Measurements from ENCODE around the gene FSTL1.

DNA sequence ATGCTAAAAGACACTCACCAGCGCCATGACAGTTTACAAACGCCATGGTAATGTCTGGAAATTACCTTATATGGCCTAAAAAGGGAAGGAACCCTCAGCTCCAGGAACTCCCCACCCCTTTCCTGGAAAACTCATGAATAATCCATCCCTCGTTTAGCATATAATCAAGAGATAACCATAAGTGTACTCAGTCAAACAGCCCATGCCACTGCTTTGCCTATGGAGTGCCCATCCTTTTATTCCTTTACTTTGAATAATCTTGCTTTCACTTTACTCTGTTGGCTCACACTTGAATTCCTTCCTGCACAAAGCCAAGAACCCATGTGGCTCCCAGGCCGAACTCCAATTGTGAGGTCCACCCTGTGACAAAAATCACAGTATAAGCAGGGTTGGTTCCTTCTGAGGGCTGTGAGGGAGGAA is 19.1 kb upstream of the FSTL1 start:
- TF ChIP-seq EZH2 (IDR thresholded peaks at IDR 0.05; ENCODE audit: borderline replicate concordance, low read length) (no peak), CTCF (IDR thresholded peaks at IDR 0.05; ENCODE audit: low read length) (no peak)

All from OCI-LY1 (cell line).